ENCODE results near the gene PCK2. TPM values are rescaled to one million over a fixed set of nuclear protein-coding genes. Genes with fewer than 3 reads are reported as not detected.

The PCK2 gene
- total RNA-seq, 1 donor from 2014 or later: 13.2 TPM

DNA sequence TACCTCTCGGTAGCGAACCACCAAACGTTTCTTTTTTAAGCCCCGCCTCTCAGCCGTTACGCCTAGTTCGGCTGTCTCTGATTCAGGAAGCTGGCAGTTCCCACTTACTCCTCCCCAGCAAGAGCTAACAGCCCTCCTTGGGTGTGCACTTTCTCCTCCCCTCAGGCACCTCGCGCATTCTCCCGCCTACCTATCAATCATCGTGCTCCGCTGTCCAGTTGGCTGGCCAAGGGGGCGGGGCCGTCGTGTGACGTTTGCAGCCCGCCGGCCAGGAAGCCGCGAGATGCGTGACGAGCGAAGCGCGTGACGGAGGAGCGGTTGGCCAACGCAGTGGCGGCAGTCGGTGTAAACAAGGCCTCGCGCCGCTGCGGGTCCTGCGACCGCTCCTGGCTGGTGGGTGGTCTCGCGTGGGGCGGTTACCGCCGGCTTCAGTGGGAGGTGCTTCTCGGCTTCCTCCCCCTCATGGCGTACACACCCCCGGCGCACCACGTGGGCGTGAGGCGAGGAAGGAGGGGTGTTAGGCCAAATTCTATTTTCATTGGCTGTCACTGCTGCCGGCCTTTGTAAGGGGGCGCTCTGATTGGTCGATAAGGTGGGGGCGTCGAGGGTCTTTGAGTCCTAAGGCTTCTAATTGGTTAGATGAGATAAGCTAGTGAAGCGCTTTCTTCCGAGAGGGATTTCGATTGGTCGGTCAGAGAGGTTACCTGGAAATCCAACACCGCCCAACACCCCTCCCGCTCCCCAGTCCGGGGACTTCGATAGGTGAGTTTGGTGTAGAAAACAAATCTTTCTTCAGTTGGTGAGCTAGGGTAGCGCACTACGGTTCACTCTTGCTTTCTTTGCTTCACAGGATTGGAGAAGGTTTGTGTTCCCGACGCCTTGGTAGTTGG, 20.7 kb downstream of the PCK2 start, which contains the start of the genes DCAF11 and NRL:
Gene DCAF11, plus strand, starts transcription at position 246 of the 890 bp plus-strand sequence. CDS start 818 bp downstream, outside the sequence.
Gene NRL, minus strand, starts transcription at position 418 of the 890 bp plus-strand sequence. CDS start 32,101 bp downstream, outside the sequence.
- DNase-seq (ENCODE audit: low spot score): peak; percentile 100

DNA sequence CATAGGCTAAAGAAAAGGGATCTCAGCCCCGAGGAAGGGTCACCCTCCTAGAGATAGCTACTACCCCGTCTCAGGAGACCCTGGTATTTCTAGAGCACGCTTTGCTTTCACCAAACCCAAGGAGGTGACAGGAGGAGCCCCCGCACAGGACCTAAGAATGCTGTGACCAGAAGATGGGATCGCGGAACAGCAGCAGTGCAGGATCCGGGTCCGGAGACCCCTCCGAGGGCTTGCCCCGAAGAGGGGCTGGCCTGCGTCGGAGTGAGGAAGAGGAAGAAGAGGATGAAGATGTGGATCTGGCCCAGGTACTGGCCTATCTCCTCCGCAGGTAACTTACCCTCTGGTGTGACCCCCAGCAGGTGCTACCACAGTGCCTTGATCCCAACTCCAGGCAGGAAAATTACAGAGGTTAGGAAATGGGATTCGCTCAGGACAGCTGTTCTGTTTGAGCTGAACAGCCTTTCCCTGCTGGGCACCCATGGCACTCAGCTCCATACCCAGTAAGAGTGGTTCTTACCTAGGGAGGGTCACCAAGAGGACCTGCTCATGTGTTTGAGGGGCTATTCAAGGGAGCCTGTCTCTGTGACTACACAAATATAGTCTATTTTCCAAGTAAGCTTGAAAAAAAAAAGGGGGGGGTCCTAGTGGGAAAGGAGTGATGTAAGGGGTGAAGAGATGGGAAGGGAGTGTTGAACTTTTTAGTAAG, 21.5 kb downstream of the PCK2 start:
- DNase-seq (ENCODE audit: low spot score): no peak

DNA sequence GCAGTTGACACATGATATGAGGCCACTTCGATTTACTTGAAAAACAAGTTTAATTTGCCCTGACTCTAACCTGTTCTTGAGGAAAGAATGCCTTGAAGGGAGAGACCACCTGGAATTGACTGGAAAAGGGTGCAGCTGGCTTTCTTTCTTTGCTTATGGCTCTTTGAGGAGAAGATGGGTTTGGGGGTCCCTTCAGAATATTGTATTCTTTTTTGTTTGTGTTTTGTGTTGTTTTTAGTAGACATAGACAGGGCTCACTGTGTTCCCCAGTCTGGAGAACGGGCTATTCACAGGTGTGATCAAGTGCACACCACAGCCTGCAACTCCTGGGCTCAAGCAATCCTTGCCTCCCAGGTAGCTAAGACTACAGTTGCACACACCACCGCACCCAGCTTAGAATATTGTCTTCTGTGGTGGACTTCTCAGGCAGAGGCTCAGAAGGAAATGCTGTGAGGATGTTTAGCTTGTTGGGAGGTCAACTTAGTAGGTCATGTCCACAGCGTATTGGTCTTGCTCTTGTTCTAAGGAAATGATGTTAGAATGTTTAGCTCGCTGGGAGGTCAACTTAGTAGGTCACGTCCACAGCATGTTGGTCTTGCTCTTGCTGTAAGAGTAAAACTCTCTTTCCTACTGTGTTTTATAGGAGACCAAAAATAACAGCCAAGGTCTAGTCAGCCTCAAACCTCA, 22.2 kb downstream of the PCK2 start:
- no peak for DNase-seq (ENCODE audit: low spot score)

DNA sequence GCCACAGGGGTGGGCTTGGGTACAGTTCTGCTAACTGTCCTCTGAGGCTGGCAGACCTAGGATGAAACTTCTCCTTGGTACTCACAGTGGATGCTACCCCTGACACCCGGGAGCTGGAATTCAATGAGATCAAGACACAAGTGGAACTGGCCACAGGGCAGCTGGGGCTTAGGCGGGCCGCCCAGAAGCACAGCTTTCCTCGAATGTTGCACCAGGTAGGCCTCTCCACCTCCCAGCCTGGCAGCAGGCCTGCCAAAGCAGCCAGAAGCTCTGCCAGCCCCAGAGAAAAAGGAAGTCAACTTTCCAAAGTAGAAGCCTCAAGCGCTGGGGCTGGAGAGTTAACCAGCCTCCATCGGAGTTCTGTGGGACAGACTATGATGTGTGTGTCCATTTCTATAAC, 23.1 kb downstream of the PCK2 start:
- DNase-seq (ENCODE audit: low spot score): no peak

DNA sequence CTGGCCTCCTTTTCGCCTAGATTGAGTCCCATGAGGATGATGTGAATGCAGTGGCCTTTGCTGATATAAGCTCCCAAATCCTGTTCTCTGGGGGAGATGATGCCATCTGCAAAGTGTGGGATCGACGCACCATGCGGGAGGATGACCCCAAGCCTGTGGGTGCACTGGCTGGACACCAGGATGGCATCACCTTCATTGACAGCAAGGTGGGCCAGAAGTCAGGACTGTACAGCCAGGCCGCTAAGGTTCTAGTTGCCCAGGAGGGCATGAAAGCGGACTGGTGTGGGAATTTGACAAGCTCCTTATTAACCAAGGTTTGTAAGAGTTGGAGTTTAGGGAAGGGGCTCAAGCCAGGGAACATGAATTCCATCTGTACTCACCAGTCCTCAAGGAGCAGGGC, 25.6 kb downstream of the PCK2 start:
- DNase-seq (ENCODE audit: low spot score): no peak

DNA sequence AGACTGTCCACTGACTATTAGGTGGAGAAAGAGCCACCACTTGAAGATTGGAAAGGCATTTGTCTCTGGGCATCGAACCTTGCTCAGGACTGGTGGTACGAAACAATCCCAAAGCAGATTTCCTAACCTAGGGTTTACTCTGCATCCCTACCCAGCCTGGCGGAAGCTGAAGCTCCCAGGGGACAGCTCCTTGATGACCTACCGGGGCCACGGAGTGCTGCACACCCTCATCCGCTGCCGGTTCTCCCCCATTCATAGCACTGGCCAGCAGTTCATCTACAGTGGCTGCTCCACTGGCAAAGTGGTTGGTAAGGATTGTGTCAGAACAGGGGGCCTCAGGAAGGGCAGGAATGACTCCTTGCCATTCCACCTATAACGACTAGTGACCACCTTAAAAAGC, 27.1 kb downstream of the PCK2 start:
- no peak for DNase-seq (ENCODE audit: low spot score)

DNA sequence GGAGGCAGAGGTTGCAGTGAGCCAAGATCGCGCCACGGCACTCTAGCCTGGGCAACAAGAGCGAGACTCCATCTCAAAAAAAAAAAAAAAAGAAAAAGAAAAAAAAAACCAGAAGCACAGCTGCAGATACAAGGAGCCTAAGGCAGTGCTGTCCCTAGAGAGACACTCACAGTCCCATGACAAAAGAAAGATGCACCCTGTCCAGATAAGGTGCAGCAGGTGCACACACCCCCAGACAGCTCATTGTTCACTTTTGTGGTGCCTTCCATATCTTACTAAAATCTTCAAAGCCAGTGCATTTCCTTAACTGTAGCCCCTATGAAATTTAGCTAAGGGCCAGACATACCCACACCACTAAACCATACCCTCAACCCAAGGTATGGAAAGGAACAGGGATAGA, 28.3 kb downstream of the PCK2 start:
- no peak for DNase-seq (ENCODE audit: low spot score)

DNA sequence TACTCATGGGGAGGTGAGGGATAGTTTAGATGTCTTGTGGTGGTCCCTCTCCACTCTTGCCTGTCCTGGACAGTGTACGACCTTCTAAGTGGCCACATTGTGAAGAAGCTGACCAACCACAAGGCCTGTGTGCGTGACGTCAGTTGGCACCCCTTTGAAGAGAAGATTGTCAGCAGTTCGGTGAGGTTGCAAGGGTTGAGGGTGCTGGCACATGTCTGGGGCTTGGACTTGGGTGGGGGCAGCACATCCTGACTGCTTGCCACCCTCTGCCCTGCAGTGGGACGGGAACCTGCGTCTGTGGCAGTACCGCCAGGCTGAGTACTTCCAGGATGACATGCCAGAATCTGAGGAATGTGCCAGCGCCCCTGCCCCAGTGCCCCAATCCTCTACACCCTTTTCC, 28.8 kb downstream of the PCK2 start:
- DNase-seq (ENCODE audit: low spot score): no peak

DNA sequence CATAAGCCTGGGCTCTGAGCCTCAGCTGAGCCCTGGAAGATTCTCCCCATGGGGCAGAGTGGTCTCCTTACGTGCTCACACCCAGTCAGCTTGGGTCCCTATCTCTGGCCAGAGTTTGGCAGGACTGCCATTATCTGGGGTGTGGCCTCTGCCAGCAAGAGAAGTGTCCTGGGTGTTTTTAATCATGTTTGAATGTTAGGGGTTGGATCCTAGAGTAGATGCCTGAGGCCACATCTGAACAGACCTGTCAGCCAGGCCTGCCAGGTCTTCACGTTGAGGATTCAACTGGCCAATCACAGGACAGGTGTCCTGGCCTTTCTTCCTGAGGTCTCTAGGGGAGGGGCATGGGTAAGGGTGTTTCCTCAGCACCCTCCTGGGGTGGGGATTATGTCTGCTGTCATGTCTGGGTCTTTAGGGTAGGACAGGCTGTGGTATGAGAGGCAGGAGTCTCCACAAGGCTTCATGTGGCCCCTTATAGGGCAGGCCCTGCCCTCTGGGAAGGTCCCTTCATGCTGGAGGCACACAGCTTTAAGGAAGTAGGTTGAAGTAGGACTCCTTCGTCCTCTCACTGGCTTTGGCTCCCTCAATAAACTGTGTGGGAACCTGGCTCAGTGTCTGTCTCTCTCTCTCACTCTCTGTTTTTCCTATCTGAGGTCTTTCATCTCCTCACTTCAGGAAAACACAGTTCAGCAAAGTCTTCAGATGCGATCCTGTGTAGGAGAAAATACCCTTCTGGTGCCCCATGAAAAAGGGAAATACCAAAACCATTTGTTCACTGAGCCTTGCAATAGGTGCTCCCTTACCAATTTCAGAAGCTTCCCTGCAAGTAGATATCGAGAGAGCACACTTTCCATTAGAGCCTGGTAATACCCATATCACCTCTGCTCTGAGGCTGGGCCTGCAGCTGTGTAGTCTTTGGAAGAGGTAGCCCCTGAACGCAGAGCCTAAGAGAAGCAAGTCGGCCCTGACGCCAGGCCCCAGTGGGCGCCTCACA, 29.6 kb downstream of the PCK2 start:
- no peak for DNase-seq (ENCODE audit: low spot score)

DNA sequence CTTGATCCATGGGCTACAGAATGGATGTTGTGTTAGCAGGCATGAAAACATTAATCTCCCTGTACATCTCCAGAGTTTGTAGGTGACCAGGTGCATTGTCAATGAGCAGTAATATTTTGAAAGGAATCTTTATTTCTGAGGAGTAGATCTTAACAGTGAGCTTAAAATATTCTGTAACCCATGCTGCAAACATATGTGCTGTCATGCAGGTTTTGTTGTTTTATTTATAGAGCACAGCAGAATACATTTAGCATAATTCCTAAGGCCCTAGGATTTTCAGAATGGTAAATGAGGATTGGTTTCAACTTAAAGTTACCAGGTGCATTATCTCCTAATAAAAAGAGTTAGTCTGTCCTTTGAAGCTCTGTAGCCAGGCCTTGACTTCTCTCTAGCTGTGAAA, 32.8 kb downstream of the PCK2 start:
- DNase-seq (ENCODE audit: low spot score): no peak

DNA sequence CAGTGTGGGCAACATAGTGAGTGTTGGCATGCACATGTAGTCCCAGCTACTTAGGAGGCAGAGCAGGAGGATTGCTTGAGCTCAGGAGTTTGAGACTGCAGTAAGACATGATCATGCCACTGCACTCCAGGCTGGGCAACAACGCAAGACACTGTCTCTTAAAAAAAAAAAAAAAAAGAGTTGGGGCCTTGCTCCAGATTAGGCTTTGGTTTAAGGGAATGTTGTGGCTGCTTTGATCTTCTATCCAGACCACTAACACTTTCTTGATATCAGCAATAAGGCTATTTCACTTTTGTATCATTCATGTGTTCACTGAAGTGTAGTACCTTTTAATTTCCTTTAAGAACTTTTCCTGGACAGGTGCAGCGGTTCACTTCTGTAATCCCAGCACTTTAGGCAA, 33.6 kb downstream of the PCK2 start:
- DNase-seq (ENCODE audit: low spot score): no peak

DNA sequence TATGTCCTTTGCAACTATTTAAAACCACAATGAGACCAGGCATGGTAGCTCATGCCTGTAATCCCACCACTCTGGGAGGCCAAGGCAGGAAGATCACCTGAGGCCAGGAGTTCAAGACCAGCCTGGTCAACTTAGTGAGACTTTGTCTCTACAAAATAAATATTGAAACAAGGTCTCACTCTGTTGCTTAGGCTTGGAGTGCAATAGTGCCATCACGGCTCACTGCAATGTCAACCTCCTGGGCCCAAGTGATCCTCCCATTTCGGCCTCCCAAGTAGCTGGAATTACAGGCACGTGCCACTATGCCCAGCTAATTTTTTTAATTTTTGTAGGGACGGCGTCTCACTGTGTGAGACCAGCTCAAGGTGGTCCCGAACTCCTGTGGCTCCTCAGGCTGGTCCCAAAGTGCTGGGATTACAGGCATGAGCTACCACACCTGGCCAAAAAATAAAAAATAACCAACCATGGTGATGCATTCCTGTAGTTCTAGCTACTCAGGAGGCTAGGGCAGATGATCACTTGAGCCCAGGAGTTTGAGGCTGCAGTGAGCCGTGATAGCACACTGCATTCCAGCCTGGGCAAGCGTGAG, 35.4 kb downstream of the PCK2 start:
- DNase-seq (ENCODE audit: low spot score): no peak

DNA sequence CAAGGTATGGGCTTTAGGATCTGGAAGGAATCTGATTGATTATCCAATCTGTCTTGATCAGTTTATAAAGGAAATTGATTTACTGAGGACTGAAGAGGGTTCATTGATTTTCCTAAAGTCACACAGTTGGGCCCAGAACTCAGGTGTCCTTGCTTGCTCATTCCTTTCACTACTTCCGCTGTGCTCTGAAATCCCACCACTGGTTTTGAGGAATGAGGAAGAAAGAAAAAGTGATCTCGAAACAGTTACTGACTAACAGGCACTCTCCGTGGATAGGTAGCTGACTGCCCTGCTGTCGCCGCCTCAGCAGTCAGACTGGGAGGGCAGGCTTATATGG, 36.2 kb downstream of the PCK2 start, which contains the start of gene FITM1:
Gene FITM1, plus strand, starts transcription at position 280 of the 337 bp plus-strand sequence. CDS start 905 bp downstream, outside the sequence.
- DNase-seq (ENCODE audit: low spot score): no peak

DNA sequence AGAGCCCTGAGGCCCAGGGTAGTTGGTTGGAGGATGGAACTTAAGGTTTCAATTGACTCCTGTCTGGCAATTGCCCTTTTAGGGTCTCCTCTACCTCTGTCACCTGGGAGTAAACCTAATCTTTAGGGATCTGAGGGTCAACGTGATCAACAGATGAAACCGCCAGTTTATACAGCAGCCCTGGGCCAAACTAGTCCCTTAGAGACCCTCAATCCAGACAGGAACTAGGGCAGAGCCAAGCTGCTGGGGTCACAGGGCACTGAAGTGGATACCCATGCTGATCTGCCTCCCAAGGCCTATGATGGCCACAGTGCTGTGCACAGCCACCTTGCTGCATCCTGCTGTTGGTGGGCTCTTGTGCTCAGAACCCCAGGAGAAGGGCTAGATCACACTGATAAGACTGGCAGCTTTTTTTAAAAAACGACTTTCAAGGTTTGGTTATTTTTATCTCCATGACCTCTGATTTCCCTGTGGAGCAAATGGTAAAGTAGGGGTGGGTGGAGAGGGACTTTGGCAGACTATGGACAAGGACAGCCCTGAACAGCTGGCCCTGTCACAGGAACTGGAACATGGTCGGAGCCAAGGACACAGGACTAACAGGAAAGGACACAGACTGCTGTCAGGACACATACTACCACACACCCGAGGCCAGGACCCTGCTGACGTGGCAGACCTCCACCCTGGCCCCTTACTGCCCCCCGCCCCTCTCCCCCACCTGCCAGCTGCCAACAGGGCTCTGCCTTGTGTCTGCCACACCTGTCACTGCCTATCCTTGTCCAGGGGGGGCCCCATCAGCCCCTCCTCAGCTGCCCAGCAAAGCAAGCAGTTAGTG, 36.8 kb downstream of the PCK2 start:
- no peak for DNase-seq (ENCODE audit: low spot score)

DNA sequence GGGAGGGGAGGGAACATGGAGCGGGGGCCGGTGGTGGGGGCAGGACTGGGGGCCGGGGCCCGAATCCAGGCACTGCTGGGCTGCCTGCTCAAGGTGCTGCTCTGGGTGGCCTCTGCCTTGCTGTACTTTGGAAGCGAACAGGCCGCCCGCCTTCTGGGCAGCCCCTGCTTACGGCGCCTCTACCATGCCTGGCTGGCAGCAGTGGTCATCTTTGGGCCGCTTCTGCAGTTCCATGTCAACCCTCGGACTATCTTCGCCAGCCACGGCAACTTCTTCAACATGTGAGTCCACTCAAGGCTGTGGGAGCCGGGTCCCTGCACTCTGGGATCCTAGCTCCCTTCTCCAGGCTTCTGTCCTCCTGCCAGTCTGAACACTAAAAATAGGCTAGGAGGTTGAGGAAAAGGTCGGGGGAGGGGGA, 37.4 kb downstream of the PCK2 start:
- DNase-seq (ENCODE audit: low spot score): no peak

DNA sequence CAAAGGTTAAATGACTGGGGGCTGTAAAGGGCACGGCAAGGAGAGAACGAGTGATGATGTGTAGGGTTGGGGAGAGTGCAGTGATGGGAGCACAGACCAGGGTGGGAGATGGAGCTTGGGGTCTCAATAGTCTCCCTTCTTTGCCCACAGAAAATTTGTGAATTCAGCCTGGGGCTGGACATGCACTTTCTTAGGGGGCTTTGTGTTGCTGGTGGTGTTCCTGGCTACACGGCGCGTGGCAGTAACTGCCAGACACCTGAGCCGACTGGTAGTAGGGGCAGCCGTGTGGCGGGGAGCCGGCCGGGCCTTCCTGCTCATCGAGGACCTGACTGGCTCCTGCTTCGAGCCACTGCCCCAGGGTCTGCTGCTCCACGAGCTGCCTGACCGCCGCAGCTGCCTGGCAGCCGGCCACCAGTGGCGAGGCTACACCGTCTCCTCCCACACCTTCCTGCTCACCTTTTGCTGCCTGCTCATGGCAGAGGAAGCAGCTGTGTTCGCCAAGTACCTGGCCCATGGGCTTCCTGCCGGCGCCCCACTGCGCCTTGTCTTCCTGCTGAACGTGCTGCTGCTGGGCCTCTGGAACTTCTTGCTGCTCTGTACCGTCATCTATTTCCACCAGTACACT, 38.1 kb downstream of the PCK2 start:
- DNase-seq (ENCODE audit: low spot score): no peak

DNA sequence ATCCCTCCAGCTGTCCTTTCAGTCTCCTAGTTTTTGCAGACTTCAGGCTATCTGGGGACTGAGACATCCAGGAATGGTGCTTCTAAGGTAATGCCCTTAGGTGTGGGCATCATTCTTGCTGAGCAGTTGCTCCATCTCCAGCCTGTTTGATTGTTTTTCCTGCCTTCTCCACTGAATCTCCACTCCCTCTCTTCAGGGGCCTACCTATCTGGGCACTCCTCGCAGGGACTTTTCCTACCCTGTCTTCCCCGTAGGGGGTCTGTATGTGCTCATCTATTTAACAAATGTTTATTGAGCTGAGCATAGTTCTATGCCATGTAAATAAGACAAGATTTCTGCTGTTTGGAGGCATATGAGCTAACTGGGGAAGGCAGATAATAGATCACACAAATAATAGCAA, 38.9 kb downstream of the PCK2 start:
- DNase-seq (ENCODE audit: low spot score): no peak

DNA sequence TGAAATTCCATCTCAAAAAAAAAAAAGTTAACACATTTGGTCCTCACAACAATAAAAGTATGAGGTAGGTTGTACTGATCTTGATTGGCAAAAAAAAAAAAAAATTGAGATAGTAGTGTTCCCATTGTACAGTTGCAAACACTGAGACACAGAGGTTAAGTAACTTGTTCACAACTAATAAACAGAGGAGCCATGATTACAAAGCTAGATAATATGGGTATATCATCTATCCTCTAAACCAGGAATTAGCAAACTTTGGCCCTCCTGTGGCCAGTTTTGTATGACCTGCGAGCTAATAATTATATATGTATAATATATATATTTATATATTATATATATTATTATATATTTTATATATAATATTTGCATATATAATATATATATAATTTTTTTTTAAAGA, 39.6 kb downstream of the PCK2 start:
- no peak for DNase-seq (ENCODE audit: low spot score)

DNA sequence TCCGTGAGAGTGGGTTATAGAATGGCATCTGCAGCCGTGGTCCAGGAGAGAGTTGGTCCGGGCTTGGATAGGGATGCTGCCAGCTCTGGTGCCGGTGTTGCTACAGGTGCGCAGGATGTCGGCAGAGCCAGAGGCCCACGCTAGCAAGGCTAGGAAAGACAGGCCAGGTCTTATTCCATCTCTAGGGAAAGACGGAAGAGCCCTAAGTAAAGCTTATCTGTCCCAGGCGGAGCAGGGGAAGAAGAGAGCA, 41.4 kb downstream of the PCK2 start:
- no peak for DNase-seq (ENCODE audit: low spot score)

Measured in umbilical cord (tissue), 2 donors.